Adrenal gland (tissue), 5 donors: ENCODE data around the gene AFF1.

ENCODE experiments used
- POLR2A ChIP-seq, 2 donors: fragments of 450-650 bp; IDR thresholded peaks; one replicate each; pipeline ENCODE4 v1.6.1; 2017; ENCODE audit warnings: antibody characterized with exemption in 2 of 2, mild to moderate bottlenecking in 2 of 2, moderate library complexity in 1 of 2
- TF ChIP-seq, protein P1 (sequence below), 6 experiments: fragments of 450-650 bp in 4 of 6; fragments of 200-600 bp in 2 of 6; sonication (generic) in 1 of 6; IDR thresholded peaks; 1 replicate in 5 of 6; 2 replicates in 1 of 6; pipeline versions ENCODE4 v1.5.1 to v1.8.0; 2016 to 2021; ENCODE audit warnings: antibody characterized with exemption in 6 of 6, mild to moderate bottlenecking in 2 of 6, moderate library complexity in 1 of 6
- donor health status: DM: no; HTN: no; CAD: no.

DNA sequence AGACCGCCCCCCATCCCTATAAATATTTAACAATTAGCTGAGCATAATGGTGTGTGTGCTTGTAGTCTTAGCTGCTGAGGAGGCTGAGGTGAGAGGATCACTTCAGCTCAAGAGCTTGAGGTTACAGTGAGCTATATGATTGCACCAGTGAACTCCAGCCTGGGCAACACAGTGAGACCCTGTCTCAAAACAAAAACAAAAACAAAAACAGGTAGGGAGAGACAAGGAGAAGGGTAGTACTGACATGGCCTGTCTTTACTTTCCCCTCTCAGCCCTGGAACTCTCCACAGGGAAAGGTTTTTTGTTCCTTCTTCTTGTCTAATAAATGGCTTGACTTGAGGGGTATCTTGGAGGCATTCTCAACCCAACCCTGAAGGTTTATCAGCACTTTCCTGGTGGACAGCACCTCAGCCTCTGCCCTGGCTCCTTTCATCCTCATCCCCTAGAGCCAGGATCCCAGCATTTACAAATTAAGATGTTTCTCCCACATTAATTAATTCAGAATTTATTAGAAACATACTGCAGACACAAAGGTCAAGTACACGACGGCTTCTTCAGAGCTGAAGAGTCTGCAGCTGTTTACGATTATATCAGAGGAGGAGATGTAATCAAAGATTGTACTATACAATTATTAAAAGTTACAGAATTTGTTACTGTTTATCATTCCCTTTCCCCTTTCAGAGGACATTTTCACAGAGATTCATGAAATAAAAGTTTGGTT is 131.8 kb downstream of the AFF1 start:
- TF ChIP-seq, protein P1, sequence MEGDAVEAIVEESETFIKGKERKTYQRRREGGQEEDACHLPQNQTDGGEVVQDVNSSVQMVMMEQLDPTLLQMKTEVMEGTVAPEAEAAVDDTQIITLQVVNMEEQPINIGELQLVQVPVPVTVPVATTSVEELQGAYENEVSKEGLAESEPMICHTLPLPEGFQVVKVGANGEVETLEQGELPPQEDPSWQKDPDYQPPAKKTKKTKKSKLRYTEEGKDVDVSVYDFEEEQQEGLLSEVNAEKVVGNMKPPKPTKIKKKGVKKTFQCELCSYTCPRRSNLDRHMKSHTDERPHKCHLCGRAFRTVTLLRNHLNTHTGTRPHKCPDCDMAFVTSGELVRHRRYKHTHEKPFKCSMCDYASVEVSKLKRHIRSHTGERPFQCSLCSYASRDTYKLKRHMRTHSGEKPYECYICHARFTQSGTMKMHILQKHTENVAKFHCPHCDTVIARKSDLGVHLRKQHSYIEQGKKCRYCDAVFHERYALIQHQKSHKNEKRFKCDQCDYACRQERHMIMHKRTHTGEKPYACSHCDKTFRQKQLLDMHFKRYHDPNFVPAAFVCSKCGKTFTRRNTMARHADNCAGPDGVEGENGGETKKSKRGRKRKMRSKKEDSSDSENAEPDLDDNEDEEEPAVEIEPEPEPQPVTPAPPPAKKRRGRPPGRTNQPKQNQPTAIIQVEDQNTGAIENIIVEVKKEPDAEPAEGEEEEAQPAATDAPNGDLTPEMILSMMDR (IDR thresholded peaks at IDR 0.05) = no peak
- TF ChIP-seq POLR2A (IDR thresholded peaks at IDR 0.05) = no peak
